B cell (primary cell): ENCODE measurements around the gene UCP1.

Experiments used
- CTCF ChIP-seq: fragments of 200-600 bp; IDR thresholded peaks from one replicate; pipeline ENCODE4 v1.8.0; 2022; ENCODE audit warnings: antibody characterized with exemption, mild to moderate bottlenecking
- EZH2 ChIP-seq: IDR thresholded peaks from 2 replicates; pipeline ENCODE4 v1.6.1; 2012; ENCODE audit warnings: borderline replicate concordance, low read depth, mild to moderate bottlenecking, moderate library complexity, low read length; ENCODE audit not compliant: insufficient read depth, poor library complexity, severe bottlenecking

GRCh38 chr4:140575489-140575888 lies 6.7 kb upstream of the UCP1 start:
- TF ChIP-seq CTCF: no peak
- no peak for TF ChIP-seq EZH2
